Loucy (cell line): ENCODE data around the gene HHIP.
A peak's percentile ranks its signal among the peaks of the same experiment; 100 is the strongest.

Source experiments
- H2AFZ ChIP-seq: fragments of 200-600 bp; sonication (generic); 2 replicates; pipeline ENCODE4 v1.6.0; 2016; ENCODE audit warnings: antibody characterized with exemption, mild to moderate bottlenecking, low read length, moderate library complexity
- H3F3A ChIP-seq: fragments of 200-600 bp; 2 replicates; pipeline ENCODE4 v1.6.0; 2016; ENCODE audit warnings: antibody characterized with exemption, low read depth, mild to moderate bottlenecking
- H3K27me3 ChIP-seq: fragments of 200-600 bp; sonication (generic); 2 replicates; pipeline ENCODE4 v1.6.1; 2014; ENCODE audit warnings: low read length, mild to moderate bottlenecking; ENCODE audit not compliant: insufficient read depth, poor library complexity, severe bottlenecking
- H3K36me3 ChIP-seq: fragments of 200-600 bp; sonication (generic); 2 replicates; pipeline ENCODE4 v1.6.1; 2016; ENCODE audit warnings: low read length; ENCODE audit not compliant: insufficient read depth
- H3K4me1 ChIP-seq: fragments of 200-600 bp; sonication (generic); 2 replicates; pipeline ENCODE4 v1.5.1; 2014; ENCODE audit warnings: low read length, mild to moderate bottlenecking; ENCODE audit not compliant: insufficient read depth, poor library complexity, severe bottlenecking
- H3K4me2 ChIP-seq: fragments of 200-600 bp; sonication (generic); 2 replicates; pipeline ENCODE4 v1.6.0; 2014; ENCODE audit warnings: antibody characterized with exemption, low read length, low read depth, mild to moderate bottlenecking; ENCODE audit not compliant: poor library complexity, severe bottlenecking
- H3K4me3 ChIP-seq: fragments of 200-600 bp; sonication (generic); 2 replicates; pipeline ENCODE4 v1.5.1; 2014; ENCODE audit warnings: low read length, mild to moderate bottlenecking, mixed read lengths; ENCODE audit not compliant: poor library complexity, severe bottlenecking
- H3K79me2 ChIP-seq: fragments of 200-600 bp; sonication (generic); 2 replicates; pipeline ENCODE4 v1.6.1; 2014; ENCODE audit warnings: low read length; ENCODE audit not compliant: insufficient read depth
- H3K9ac ChIP-seq: fragments of 200-600 bp; sonication (generic); 2 replicates; pipeline ENCODE4 v1.6.0; 2014; ENCODE audit warnings: mild to moderate bottlenecking, low read depth, low read length, moderate library complexity; ENCODE audit not compliant: poor library complexity, severe bottlenecking
- H3K9me2 ChIP-seq: fragments of 200-600 bp; sonication (generic); replicated peaks from 2 replicates; pipeline ENCODE4 v1.6.1; 2016; ENCODE audit warnings: low read depth, low read length, mixed read lengths
- H3K9me3 ChIP-seq: fragments of 200-600 bp; sonication (generic); 2 replicates; pipeline ENCODE4 v1.6.1; 2014; ENCODE audit warnings: mild to moderate bottlenecking, antibody characterized with exemption, low read length, low read depth; ENCODE audit not compliant: insufficient read depth
- H4K20me1 ChIP-seq: fragments of 200-600 bp; sonication (generic); 2 replicates; pipeline ENCODE4 v1.6.0; 2014; ENCODE audit warnings: antibody characterized with exemption, low read length, mild to moderate bottlenecking; ENCODE audit not compliant: insufficient read depth, poor library complexity, severe bottlenecking
- CTCF ChIP-seq: fragments of 200-600 bp; sonication (generic); conservative IDR thresholded peaks from 2 replicates; pipeline ENCODE4 v1.5.1; 2014; ENCODE audit warnings: mild to moderate bottlenecking, antibody characterized with exemption, low read length
- EZH2phosphoT487 ChIP-seq: fragments of 200-600 bp; IDR thresholded peaks from 2 replicates; pipeline ENCODE4 v1.6.1; 2018; ENCODE audit warnings: antibody characterized with exemption, mild to moderate bottlenecking, moderate library complexity, borderline replicate concordance

The HHIP gene

GRCh38 chr4:144627663-144628076 is 18.3 kb upstream of the HHIP start:
- no peaks in the 10 kb centered on the region for H3K9me3 ChIP-seq
- no peaks in the 10 kb centered on the region for H3K79me2 ChIP-seq
- no peaks in the 10 kb centered on the region for H3K36me3 ChIP-seq
- H3K4me2 ChIP-seq, result no peak overlapping the region
- no peaks in the 10 kb centered on the region for H3K4me1 ChIP-seq
- no peak overlapping the region for H2AFZ ChIP-seq
- H3K4me3 ChIP-seq, result no peak overlapping the region
- no peaks in the 10 kb centered on the region for H3K27me3 ChIP-seq
- H3K9ac ChIP-seq, result no peak overlapping the region
- no peaks in the 10 kb centered on the region for H3F3A ChIP-seq
- H3K9me2 ChIP-seq, result no peaks in the 10 kb centered on the region
- TF ChIP-seq CTCF (no peak), EZH2phosphoT487 (no peak)
- no peaks in the 10 kb centered on the region for H4K20me1 ChIP-seq

- no peaks in the 10 kb centered on the region for H3F3A ChIP-seq
- no peaks in the 10 kb centered on the region for H4K20me1 ChIP-seq
- no peaks in the 10 kb centered on the region for H3K36me3 ChIP-seq
- no peaks in the 10 kb centered on the region for H3K9me2 ChIP-seq
- H3K9me3 ChIP-seq, result no peaks in the 10 kb centered on the region
- H2AFZ ChIP-seq, result no peak overlapping the region
- no peaks in the 10 kb centered on the region for H3K79me2 ChIP-seq
- no peak overlapping the region for H3K9ac ChIP-seq
- peaks cover 25% of the 10 kb centered on the region for H3K4me1 ChIP-seq
- no peaks in the 10 kb centered on the region for H3K27me3 ChIP-seq
- H3K4me3 ChIP-seq, result no peak overlapping the region
- H3K4me2 ChIP-seq, result no peak overlapping the region
- no peak for TF ChIP-seq EZH2phosphoT487
- no peak for TF ChIP-seq CTCF
These were observed 12.7 kb upstream of the HHIP start for GRCh38 chr4:144633215-144633614.

- Histone ChIP-seq H3K79me2 (no peaks in the 10 kb centered on the region), H3K27me3 (no peaks in the 10 kb centered on the region), H3K4me2 (peak overlapping the region; percentile 42), H3K9ac (no peak overlapping the region), H2AFZ (peak overlapping the region; percentile 35; the same call in 1 of the 2 replicates), H3K36me3 (no peaks in the 10 kb centered on the region), H3K9me2 (no peaks in the 10 kb centered on the region), H3K4me1 (peaks cover 25% of the 10 kb centered on the region), H3K9me3 (no peaks in the 10 kb centered on the region), H3F3A (no peaks in the 10 kb centered on the region; the same call in 1 of the 2 replicates), H3K4me3 (no peak overlapping the region), H4K20me1 (no peaks in the 10 kb centered on the region)
- TF ChIP-seq CTCF, result no peak
- no peak for TF ChIP-seq EZH2phosphoT487
These were observed 10.8 kb upstream of the HHIP start for GRCh38 chr4:144634978-144635747.
